ENCODE data around the gene CPA2. TPM values are rescaled to one million over a fixed set of nuclear protein-coding genes. Genes with fewer than 3 reads are reported as not detected.
"Not testable (repeated sequence)": the region's sequence is repeated elsewhere in the genome, so short reads cannot be mapped to it uniquely, and the experiment has no call there.

The CPA2 gene
- total and polyA plus RNA-seq, 7 donors: 0.92 to 3.0 (median 1.6) TPM; not detected in 4

DNA sequence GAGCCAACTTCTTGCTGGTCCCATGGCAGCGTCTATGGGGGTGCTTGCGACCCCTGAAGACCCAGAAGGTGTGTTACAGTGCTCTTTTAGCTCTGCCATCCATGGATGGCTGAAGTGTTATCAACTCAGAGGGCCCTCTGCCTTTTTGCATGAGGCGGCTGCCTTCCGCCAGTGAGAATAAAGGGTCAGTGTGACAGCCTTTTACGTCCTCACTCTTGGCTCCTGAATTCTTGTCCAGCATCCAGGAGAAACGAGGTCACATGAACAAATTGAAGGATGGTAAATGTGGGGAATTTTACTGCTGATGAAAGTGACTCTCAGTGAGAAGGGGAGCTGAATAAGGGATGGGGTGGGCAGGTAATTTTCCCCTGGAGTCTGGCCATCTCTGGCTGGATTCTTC, 34.9 kb upstream of the CPA2 start:
- no peaks in the 10 kb centered on the region for H3K27me3 ChIP-seq
- intact Hi-C loops (cut with DNase I): no loop called here
- no peaks in the 10 kb centered on the region for H3K36me3 ChIP-seq
- H3K4me3 ChIP-seq: no peak overlapping the region
- WGBS, 2 donors: 71 to 87% methylated on average over 6 of the region's 6 CpGs
- H3K4me1 ChIP-seq: peaks cover 0 to 20% (median 13%) of the 10 kb centered on the region in 4 donors
- DNase-seq: no peak
- no peak overlapping the region for H3K27ac ChIP-seq
- TF ChIP-seq POLR2A (IDR thresholded peaks at IDR 0.05): no peak
- no peak for TF ChIP-seq EP300 (IDR thresholded peaks at IDR 0.05)
- TF ChIP-seq, protein P1, sequence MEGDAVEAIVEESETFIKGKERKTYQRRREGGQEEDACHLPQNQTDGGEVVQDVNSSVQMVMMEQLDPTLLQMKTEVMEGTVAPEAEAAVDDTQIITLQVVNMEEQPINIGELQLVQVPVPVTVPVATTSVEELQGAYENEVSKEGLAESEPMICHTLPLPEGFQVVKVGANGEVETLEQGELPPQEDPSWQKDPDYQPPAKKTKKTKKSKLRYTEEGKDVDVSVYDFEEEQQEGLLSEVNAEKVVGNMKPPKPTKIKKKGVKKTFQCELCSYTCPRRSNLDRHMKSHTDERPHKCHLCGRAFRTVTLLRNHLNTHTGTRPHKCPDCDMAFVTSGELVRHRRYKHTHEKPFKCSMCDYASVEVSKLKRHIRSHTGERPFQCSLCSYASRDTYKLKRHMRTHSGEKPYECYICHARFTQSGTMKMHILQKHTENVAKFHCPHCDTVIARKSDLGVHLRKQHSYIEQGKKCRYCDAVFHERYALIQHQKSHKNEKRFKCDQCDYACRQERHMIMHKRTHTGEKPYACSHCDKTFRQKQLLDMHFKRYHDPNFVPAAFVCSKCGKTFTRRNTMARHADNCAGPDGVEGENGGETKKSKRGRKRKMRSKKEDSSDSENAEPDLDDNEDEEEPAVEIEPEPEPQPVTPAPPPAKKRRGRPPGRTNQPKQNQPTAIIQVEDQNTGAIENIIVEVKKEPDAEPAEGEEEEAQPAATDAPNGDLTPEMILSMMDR (IDR thresholded peaks at IDR 0.05): no peak
- TF ChIP-seq POLR2AphosphoS5 (IDR thresholded peaks at IDR 0.05): no peak
- no peaks in the 10 kb centered on the region for H3K9me3 ChIP-seq

DNA sequence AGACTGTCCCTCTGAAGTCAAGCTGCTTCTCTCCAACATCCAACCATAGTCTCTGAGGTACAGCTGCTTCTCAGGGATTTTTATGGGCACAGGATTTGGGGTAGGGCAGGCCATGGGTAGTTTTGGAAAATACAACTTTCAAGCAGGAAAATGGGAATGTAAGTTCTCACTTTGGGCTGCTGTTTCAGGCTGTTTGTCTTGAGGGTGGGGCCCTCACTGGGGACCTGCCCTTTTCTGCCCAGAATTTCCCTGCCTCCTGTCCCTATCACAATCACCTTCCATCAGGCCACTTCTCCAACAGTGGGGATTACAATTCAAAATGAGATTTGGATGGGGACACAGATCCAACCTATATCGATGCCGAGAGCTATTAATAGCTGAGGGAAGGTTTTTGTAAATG, 34.5 kb upstream of the CPA2 start:
- intact Hi-C loops (cut with DNase I): no loop called here
- 91 to 96% methylated on average over 2 of the region's 2 CpGs for WGBS, 2 donors
- TF ChIP-seq POLR2AphosphoS5 (IDR thresholded peaks at IDR 0.05) (no peak), POLR2A (IDR thresholded peaks at IDR 0.05) (no peak), EP300 (IDR thresholded peaks at IDR 0.05) (no peak)
- TF ChIP-seq, protein P1 (IDR thresholded peaks at IDR 0.05): no peak
- Histone ChIP-seq H3K9me3 (no peaks in the 10 kb centered on the region), H3K27me3 (no peaks in the 10 kb centered on the region), H3K4me1 (peaks cover 0 to 20% (median 13%) of the 10 kb centered on the region in 4 donors), H3K36me3 (no peaks in the 10 kb centered on the region), H3K27ac (no peak overlapping the region), H3K4me3 (no peak overlapping the region)
- no peak for DNase-seq

DNA sequence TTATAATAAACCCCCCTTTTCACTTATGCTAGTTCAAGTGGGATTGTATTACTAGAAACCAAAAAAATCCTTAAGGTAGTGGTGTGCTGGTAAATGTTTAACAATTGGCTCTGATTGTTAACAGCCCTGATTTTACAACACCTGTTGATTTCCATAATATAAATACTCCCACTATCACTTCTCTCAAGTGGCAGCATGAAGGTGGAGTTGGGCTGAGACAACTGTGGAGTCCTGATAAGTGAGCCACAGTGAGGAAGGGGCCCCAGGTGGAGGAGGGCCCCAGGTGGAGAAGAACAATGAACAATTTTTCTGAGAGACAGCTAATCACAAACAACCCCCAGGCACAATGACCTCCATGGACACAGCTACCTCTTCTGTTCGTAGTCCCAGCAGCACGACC, 32.6 kb upstream of the CPA2 start:
- WGBS, 2 donors: 90% methylated on average over 2 of the region's 2 CpGs
- no peak for DNase-seq
- Histone ChIP-seq H3K9me3 (no peaks in the 10 kb centered on the region), H3K36me3 (no peaks in the 10 kb centered on the region), H3K4me3 (no peak overlapping the region), H3K4me1 (peaks cover 0 to 3% (median under 1%) of the 10 kb centered on the region in 4 donors), H3K27me3 (no peaks in the 10 kb centered on the region), H3K27ac (no peak overlapping the region)
- TF ChIP-seq POLR2AphosphoS5 (IDR thresholded peaks at IDR 0.05) (no peak), POLR2A (IDR thresholded peaks at IDR 0.05) (no peak), EP300 (IDR thresholded peaks at IDR 0.05) (no peak)
- TF ChIP-seq, protein P1 (IDR thresholded peaks at IDR 0.05): no peak
- intact Hi-C loops (cut with DNase I): no loop called here

DNA sequence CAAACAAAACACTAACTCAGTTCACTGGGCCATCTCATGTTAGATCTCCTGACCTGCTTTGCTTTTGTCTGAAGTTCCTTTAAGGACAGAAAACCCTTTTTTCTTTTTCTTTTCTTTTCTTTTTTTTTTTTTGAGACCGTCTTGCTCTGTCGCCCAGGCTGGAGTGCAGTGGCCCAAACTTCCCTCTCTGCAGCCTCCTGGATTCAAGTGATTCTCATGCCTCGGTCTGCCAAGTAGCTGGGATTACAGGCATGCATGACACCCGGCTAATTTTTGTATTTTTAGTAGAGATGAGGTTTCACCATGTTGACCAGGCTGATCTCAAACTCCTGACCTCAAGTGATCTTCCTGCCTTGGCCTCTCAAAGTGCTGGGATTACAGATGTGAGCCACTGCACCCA, 30.3 kb upstream of the CPA2 start:
- H3K9me3 ChIP-seq; intact Hi-C loops (cut with DNase I); H3K27me3 ChIP-seq; H3K4me3 ChIP-seq; H3K27ac ChIP-seq; H3K36me3 ChIP-seq; H3K4me1 ChIP-seq; DNase-seq: not testable (repeated sequence)
- 84 to 90% methylated on average over 4 of the region's 4 CpGs for WGBS, 2 donors

DNA sequence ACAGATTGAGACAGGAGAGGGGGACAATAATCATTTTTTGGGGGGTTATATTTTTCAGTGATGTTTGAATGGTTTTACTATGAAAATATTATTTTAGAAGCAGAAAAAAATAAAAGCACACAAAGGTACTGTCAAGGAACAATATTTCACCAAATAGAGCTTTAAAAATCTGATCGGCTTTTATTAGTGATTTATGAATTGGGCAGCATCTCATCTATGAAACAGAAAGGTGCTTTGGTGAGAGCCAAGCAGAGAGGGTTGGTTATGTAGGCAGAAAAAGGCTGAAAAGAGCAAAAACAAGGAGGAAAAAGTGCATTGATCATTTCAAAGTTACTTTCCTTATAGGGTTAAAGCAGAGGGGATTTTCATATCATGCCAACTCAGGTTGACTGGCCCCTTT, 26.4 kb upstream of the CPA2 start:
- intact Hi-C loops (cut with DNase I): loop anchor here (10.0 kb wide), 1 partner anchor 485 kb away; no protein-coding TSS in a partner anchor

More for the DNA sequence above, 26.4 kb upstream of the CPA2 start:
- Histone ChIP-seq H3K36me3 (no peaks in the 10 kb centered on the region), H3K27ac (no peak overlapping the region), H3K9me3 (no peaks in the 10 kb centered on the region), H3K4me1 (no peaks in the 10 kb centered on the region), H3K27me3 (no peaks in the 10 kb centered on the region), H3K4me3 (no peak overlapping the region)
- no peak for DNase-seq
- 94 to 96% methylated on average over 1 of the region's 1 CpG for WGBS, 2 donors
- TF ChIP-seq, protein P1 (IDR thresholded peaks at IDR 0.05): no peak
- TF ChIP-seq EP300 (IDR thresholded peaks at IDR 0.05) (no peak), POLR2AphosphoS5 (IDR thresholded peaks at IDR 0.05) (no peak), POLR2A (IDR thresholded peaks at IDR 0.05) (no peak)

Measured in sigmoid colon (tissue), 7 donors.